Mammary epithelial cell (primary cell): ENCODE results near the gene LRRC43.

Experiments
- CTCF ChIP-seq, 2 donors: IDR thresholded peaks in 1 of 2; conservative IDR thresholded peaks in 1 of 2; 2 replicates each; pipeline ENCODE4 v1.5.1; 2011 to 2012; ENCODE audit warnings: inconsistent platforms in 2 of 2, low read length in 2 of 2, mild to moderate bottlenecking in 2 of 2, control low read depth in 1 of 2, low read depth in 1 of 2; ENCODE audit not compliant: insufficient read depth in 1 of 2; ENCODE audit errors: extremely low read depth in 1 of 2
- EZH2 ChIP-seq: IDR thresholded peaks from 2 replicates; pipeline ENCODE4 v1.6.1; 2012; ENCODE audit warnings: low read length, inconsistent platforms, borderline replicate concordance

- TF ChIP-seq CTCF (conservative IDR thresholded peaks at IDR 0.05 in 1 of 2, IDR thresholded peaks at IDR 0.05 in 1 of 2; ENCODE audit: extremely low read depth in 1 of 2, insufficient read depth in 1 of 2, low read depth in 1 of 2, low read length in 2 of 2) (no peak), EZH2 (no peak)
These were observed 38.0 kb upstream of the LRRC43 start for GRCh38 chr12:122144885-122145284.
